Measurements from ENCODE around the gene BORCS6. TPM values are rescaled to one million over a fixed set of nuclear protein-coding genes. Genes with fewer than 3 reads are reported as not detected.

BORCS6 gene
- total and polyA plus RNA-seq, 9 of the 15 experiments (the other 6 are each of a cell fraction or from before 2014, with no cell fraction given), result 0.01 to 7.4 (median 2.3) TPM

DNA sequence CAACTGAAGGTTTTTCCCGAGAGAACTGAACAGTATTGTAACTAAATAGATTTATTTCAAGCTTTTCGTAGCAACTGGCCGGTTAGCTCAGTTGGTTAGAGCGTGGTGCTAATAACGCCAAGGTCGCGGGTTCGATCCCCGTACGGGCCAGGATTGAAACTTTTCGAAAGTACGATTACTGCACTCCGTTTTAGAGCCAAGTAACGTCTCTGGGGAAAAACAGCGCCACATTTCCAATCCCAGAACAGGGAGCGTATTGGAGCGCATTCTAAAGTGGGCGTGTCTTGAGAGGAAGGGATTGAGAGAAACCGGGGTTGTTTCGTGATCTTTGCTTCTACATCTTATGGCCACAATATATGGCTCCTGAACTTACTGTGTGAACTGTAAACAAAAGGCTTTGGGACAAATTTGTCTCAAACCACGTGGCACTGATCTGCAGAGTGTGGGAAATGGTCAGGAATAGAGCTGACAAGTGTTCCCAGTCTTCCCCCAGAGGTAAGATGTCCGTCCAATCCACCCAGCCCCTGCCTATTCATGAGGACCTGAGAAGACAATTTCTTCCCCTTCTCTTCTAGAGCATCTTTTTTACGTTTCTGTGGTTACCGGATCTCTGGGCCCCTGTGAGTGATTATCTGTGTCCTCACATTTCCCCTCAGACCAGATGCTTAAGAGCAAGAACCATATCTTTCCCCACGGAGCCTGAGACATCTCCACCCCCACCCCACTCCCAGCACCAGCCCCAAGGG lies 2.3 kb downstream of the BORCS6 start (continued):
- TF ChIP-seq, protein P1, sequence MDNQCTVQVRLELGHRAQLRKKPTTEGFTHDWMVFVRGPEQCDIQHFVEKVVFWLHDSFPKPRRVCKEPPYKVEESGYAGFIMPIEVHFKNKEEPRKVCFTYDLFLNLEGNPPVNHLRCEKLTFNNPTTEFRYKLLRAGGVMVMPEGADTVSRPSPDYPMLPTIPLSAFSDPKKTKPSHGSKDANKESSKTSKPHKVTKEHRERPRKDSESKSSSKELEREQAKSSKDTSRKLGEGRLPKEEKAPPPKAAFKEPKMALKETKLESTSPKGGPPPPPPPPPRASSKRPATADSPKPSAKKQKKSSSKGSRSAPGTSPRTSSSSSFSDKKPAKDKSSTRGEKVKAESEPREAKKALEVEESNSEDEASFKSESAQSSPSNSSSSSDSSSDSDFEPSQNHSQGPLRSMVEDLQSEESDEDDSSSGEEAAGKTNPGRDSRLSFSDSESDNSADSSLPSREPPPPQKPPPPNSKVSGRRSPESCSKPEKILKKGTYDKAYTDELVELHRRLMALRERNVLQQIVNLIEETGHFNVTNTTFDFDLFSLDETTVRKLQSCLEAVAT (IDR thresholded peaks at IDR 0.05), result no peak
- TF ChIP-seq JUN (IDR thresholded peaks at IDR 0.05; ENCODE audit: borderline replicate concordance, low read depth, low read length), result no peak
- 0 out of 2 replicates have a peak, but pooled peaks have one; percentile 9 for TF ChIP-seq JUN (CRISPR knock-in tag; IDR thresholded peaks at IDR 0.05; ENCODE audit: borderline replicate concordance)
- no peak for TF ChIP-seq SAFB2 (IDR thresholded peaks at IDR 0.05; ENCODE audit: borderline replicate concordance, low read depth, low read length, severe bottlenecking)
- TF ChIP-seq, protein P2, sequence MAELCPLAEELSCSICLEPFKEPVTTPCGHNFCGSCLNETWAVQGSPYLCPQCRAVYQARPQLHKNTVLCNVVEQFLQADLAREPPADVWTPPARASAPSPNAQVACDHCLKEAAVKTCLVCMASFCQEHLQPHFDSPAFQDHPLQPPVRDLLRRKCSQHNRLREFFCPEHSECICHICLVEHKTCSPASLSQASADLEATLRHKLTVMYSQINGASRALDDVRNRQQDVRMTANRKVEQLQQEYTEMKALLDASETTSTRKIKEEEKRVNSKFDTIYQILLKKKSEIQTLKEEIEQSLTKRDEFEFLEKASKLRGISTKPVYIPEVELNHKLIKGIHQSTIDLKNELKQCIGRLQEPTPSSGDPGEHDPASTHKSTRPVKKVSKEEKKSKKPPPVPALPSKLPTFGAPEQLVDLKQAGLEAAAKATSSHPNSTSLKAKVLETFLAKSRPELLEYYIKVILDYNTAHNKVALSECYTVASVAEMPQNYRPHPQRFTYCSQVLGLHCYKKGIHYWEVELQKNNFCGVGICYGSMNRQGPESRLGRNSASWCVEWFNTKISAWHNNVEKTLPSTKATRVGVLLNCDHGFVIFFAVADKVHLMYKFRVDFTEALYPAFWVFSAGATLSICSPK (IDR thresholded peaks at IDR 0.05; ENCODE audit: borderline replicate concordance), result no peak
- no peak for TF ChIP-seq SIX5 (IDR thresholded peaks at IDR 0.05; ENCODE audit: borderline replicate concordance in 1 of 2, insufficient read depth in 1 of 2, low read depth in 1 of 2, low read length in 2 of 2)
- TF ChIP-seq EWSR1 (IDR thresholded peaks at IDR 0.05; ENCODE audit: borderline replicate concordance, low read depth, partially characterized antibody), result no peak
- no peak for TF ChIP-seq ZBTB2 (IDR thresholded peaks at IDR 0.05)
- peak; percentile 37; the same call in 1 of the 2 replicates for TF ChIP-seq SOX6 (IDR thresholded peaks at IDR 0.05)
- no peak for TF ChIP-seq WHSC1 (IDR thresholded peaks at IDR 0.05; ENCODE audit: low read length)
- no peak for TF ChIP-seq HSF4 (CRISPR knock-in tag; IDR thresholded peaks at IDR 0.05; ENCODE audit: borderline replicate concordance)
- TF ChIP-seq GTF2A2 (tag; IDR thresholded peaks at IDR 0.05), result no peak
- TF ChIP-seq, protein P3, sequence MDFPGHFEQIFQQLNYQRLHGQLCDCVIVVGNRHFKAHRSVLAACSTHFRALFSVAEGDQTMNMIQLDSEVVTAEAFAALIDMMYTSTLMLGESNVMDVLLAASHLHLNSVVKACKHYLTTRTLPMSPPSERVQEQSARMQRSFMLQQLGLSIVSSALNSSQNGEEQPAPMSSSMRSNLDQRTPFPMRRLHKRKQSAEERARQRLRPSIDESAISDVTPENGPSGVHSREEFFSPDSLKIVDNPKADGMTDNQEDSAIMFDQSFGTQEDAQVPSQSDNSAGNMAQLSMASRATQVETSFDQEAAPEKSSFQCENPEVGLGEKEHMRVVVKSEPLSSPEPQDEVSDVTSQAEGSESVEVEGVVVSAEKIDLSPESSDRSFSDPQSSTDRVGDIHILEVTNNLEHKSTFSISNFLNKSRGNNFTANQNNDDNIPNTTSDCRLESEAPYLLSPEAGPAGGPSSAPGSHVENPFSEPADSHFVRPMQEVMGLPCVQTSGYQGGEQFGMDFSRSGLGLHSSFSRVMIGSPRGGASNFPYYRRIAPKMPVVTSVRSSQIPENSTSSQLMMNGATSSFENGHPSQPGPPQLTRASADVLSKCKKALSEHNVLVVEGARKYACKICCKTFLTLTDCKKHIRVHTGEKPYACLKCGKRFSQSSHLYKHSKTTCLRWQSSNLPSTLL (IDR thresholded peaks at IDR 0.05), result peak; percentile 45; the same call in 1 of the 2 replicates
- TF ChIP-seq SNAPC5 (CRISPR knock-in tag; IDR thresholded peaks at IDR 0.05), result no peak
- peak; percentile 40; the same call in 1 of the 2 replicates for TF ChIP-seq ATF7 (IDR thresholded peaks at IDR 0.05)
- TF ChIP-seq SMARCA4 (IDR thresholded peaks at IDR 0.05), result 0 out of 2 replicates have a peak, but pooled peaks have one; percentile 23
- peak; percentile 56; the same call in 1 of the 2 replicates for TF ChIP-seq TAL1 (IDR thresholded peaks at IDR 0.05)
- peak; percentile 55; the same call in 1 of the 2 replicates for TF ChIP-seq ZBTB33 (CRISPR knock-in tag; IDR thresholded peaks at IDR 0.05)
